H9 (cell line): ENCODE results near the gene SUPT3H. TPM values are rescaled to one million over a fixed set of nuclear protein-coding genes. Genes with fewer than 3 reads are reported as not detected.

ENCODE experiments used
- DNase-seq: peaks from one replicate; pipeline ENCODE4 v3.0.0-alpha.2; 2017
- H2AFZ ChIP-seq: one replicate; pipeline ENCODE4 v1.6.1; 2013; ENCODE audit warnings: mild to moderate bottlenecking, low read length, control low read depth, moderate library complexity
- H2AK5ac ChIP-seq: 2 replicates; pipeline ENCODE4 v1.6.1; 2013; ENCODE audit warnings: low read length, control low read depth, mixed read lengths; ENCODE audit not compliant: insufficient read length
- H2BK120ac ChIP-seq: one replicate; pipeline ENCODE4 v1.6.1; 2013; ENCODE audit warnings: low read depth, mild to moderate bottlenecking, low read length, control low read depth, inconsistent platforms; ENCODE audit not compliant: poor library complexity, severe bottlenecking
- H2BK12ac ChIP-seq: 2 replicates; pipeline ENCODE4 v1.6.1; 2013; ENCODE audit warnings: low read length, control low read depth, mixed read lengths, low read depth; ENCODE audit not compliant: insufficient read length
- H2BK15ac ChIP-seq: 2 replicates; pipeline ENCODE4 v1.6.1; 2013; ENCODE audit warnings: low read depth, low read length, control low read depth
- H2BK20ac ChIP-seq: one replicate; pipeline ENCODE4 v1.6.1; 2013; ENCODE audit warnings: low read depth, mild to moderate bottlenecking, low read length, control low read depth, inconsistent platforms; ENCODE audit not compliant: poor library complexity, severe bottlenecking
- H2BK5ac ChIP-seq: 2 replicates; pipeline ENCODE4 v1.6.1; 2013; ENCODE audit warnings: low read length, control low read depth, mixed read lengths; ENCODE audit not compliant: insufficient read length
- H3K14ac ChIP-seq: 2 replicates; pipeline ENCODE4 v1.6.1; 2013; ENCODE audit warnings: low read length, control low read depth; ENCODE audit not compliant: insufficient read depth
- H3K18ac ChIP-seq: 2 replicates; pipeline ENCODE4 v1.6.1; 2013; ENCODE audit warnings: low read depth, mild to moderate bottlenecking, mixed read lengths, low read length, control low read depth; ENCODE audit not compliant: insufficient read length
- H3K23ac ChIP-seq: 2 replicates; pipeline ENCODE4 v1.6.1; 2013; ENCODE audit warnings: low read length, control low read depth, mixed read lengths, low read depth; ENCODE audit not compliant: insufficient read length
- H3K23me2 ChIP-seq: 2 replicates; pipeline ENCODE4 v1.6.1; 2013; ENCODE audit warnings: low read depth, mild to moderate bottlenecking, mixed read lengths, low read length, control low read depth; ENCODE audit not compliant: insufficient read length, poor library complexity, severe bottlenecking
- H3K27ac ChIP-seq: 2 replicates; pipeline ENCODE4 v1.5.1; 2013; ENCODE audit warnings: low read length, control low read depth, mixed read lengths, low read depth; ENCODE audit not compliant: insufficient read length
- H3K27me3 ChIP-seq: 2 replicates; pipeline ENCODE4 v1.6.1; 2013; ENCODE audit warnings: low read length, control low read depth, inconsistent platforms; ENCODE audit not compliant: insufficient read depth
- H3K4ac ChIP-seq: 2 replicates; pipeline ENCODE4 v1.6.1; 2013; ENCODE audit warnings: low read depth, mild to moderate bottlenecking, control low read depth, inconsistent platforms, low read length, moderate library complexity
- H3K4me1 ChIP-seq: 2 replicates; pipeline ENCODE4 v1.6.1; 2013; ENCODE audit warnings: low read length, control low read depth, inconsistent platforms; ENCODE audit not compliant: insufficient read depth
- H3K4me2 ChIP-seq: 2 replicates; pipeline ENCODE4 v1.6.1; 2013; ENCODE audit warnings: low read length, control low read depth, mixed read lengths; ENCODE audit not compliant: insufficient read length, insufficient read depth
- H3K56ac ChIP-seq: 2 replicates; pipeline ENCODE4 v1.6.1; 2013; ENCODE audit warnings: low read depth, mild to moderate bottlenecking, mixed read lengths, low read length, control low read depth; ENCODE audit not compliant: insufficient read length
- H3K79me1 ChIP-seq: 2 replicates; pipeline ENCODE4 v1.6.1; 2013; ENCODE audit warnings: low read depth, mild to moderate bottlenecking, moderate library complexity, low read length, control low read depth, inconsistent platforms; ENCODE audit not compliant: insufficient read depth, poor library complexity, severe bottlenecking
- H3K79me2 ChIP-seq: 2 replicates; pipeline ENCODE4 v1.6.1; 2013; ENCODE audit warnings: low read length, control low read depth, inconsistent platforms; ENCODE audit not compliant: insufficient read depth
- H3K9ac ChIP-seq: 2 replicates; pipeline ENCODE4 v1.6.1; 2013; ENCODE audit warnings: low read length, control low read depth, mixed read lengths; ENCODE audit not compliant: insufficient read length; ENCODE audit errors: extremely low read depth
- H3K9me3 ChIP-seq: one replicate; pipeline ENCODE4 v1.6.1; 2013; ENCODE audit warnings: low read depth, low read length, inconsistent platforms; ENCODE audit not compliant: control insufficient read depth
- H3T11ph ChIP-seq: one replicate; pipeline ENCODE4 v1.6.1; 2013; ENCODE audit warnings: mild to moderate bottlenecking, low read length, control low read depth, inconsistent platforms
- H4K20me1 ChIP-seq: one replicate; pipeline ENCODE4 v1.6.1; 2013; ENCODE audit not compliant: control insufficient read depth, insufficient read length, insufficient read depth
- H4K5ac ChIP-seq: 2 replicates; pipeline ENCODE4 v1.6.1; 2013; ENCODE audit warnings: low read depth, mild to moderate bottlenecking, mixed read lengths, low read length, control low read depth; ENCODE audit not compliant: insufficient read length
- H4K8ac ChIP-seq: replicated peaks from 2 replicates; pipeline ENCODE4 v1.6.1; 2013; ENCODE audit warnings: low read length, control low read depth, mixed read lengths, low read depth; ENCODE audit not compliant: insufficient read length
- H4K91ac ChIP-seq: 2 replicates; pipeline ENCODE4 v1.6.1; 2013; ENCODE audit warnings: low read depth, mild to moderate bottlenecking, moderate library complexity, mixed read lengths, low read length, control low read depth; ENCODE audit not compliant: insufficient read length
- H3K27ac Mint-ChIP-seq, 3 experiments: 2 replicates in 2 of 3; 3 replicates in 1 of 3; pipeline ENCODE4 v1.8.0; 2020 to 2021; ENCODE audit warnings: mixed read lengths in 3 of 3, mild to moderate bottlenecking in 1 of 3, moderate library complexity in 1 of 3
- H3K27me3 Mint-ChIP-seq: 2 replicates; pipeline ENCODE4 v1.8.0; 2021; ENCODE audit warnings: low read depth, mild to moderate bottlenecking, moderate library complexity, mixed read lengths
- H3K36me3 Mint-ChIP-seq, 3 experiments: 2 replicates in 2 of 3; 3 replicates in 1 of 3; pipeline ENCODE4 v1.8.0; 2020 to 2021; ENCODE audit warnings: low read depth in 3 of 3, mixed read lengths in 3 of 3; ENCODE audit not compliant: insufficient read depth in 1 of 3
- H3K4me1 Mint-ChIP-seq, 2 experiments: 2 replicates each; pipeline ENCODE4 v1.8.0; 2020; ENCODE audit warnings: mixed read lengths in 2 of 2
- H3K4me3 Mint-ChIP-seq, 2 experiments: 2 replicates in 1 of 2; 3 replicates in 1 of 2; pipeline ENCODE4 v1.8.0; 2020 to 2021; ENCODE audit warnings: mild to moderate bottlenecking in 2 of 2, mixed read lengths in 2 of 2, moderate library complexity in 1 of 2
- H3K9me3 Mint-ChIP-seq, 2 experiments: 2 replicates in 1 of 2; 3 replicates in 1 of 2; pipeline ENCODE4 v1.8.0; 2020; ENCODE audit warnings: mild to moderate bottlenecking in 2 of 2, mixed read lengths in 2 of 2, moderate library complexity in 1 of 2
- total RNA-seq: library from RNA; stranded (reverse); gene quantifications from 2 replicates; pipeline ENCODE4 v1.2.1, GENCODE V29; 2021
- TF ChIP-seq, protein P1 (sequence below): fragments of 200-600 bp; sonication (generic); conservative IDR thresholded peaks from 3 replicates; pipeline ENCODE4 v1.8.0; 2021; ENCODE audit warnings: antibody characterized with exemption, mild to moderate bottlenecking

SUPT3H gene
- total RNA-seq, 1 experiment from 2014 or later, result 22.5 TPM

- H4K8ac ChIP-seq, result no peak overlapping the region
- no peak overlapping the region for H3T11ph ChIP-seq
- no peak overlapping the region for H3K4me2 ChIP-seq
- Mint-ChIP-seq H3K36me3 (peaks cover 3 to 13% (median 8%) of the 10 kb centered on the region in 3 experiments; a peak in 6 of 7 replicates), H3K4me3 (no peak overlapping the region), H3K4me1 (peaks cover 11% of the 10 kb centered on the region in 2 experiments), H3K9me3 (peaks cover 12% of the 10 kb centered on the region in 2 experiments), H3K27me3 (no peaks in the 10 kb centered on the region), H3K27ac (no peak overlapping the region; a peak in 1 of 7 replicates)
- no peaks in the 10 kb centered on the region for H3K27me3 ChIP-seq
- no peaks in the 10 kb centered on the region for H4K20me1 ChIP-seq
- H3K9me3 ChIP-seq, result no peaks in the 10 kb centered on the region
- no peak overlapping the region for H4K91ac ChIP-seq
- DNase-seq, result no peak
- H3K4ac ChIP-seq, result no peak overlapping the region
- no peak overlapping the region for H4K5ac ChIP-seq
- H3K9ac ChIP-seq, result no peak overlapping the region
- H2BK12ac ChIP-seq, result no peak overlapping the region
- H3K23ac ChIP-seq, result no peak overlapping the region
- H3K23me2 ChIP-seq, result no peaks in the 10 kb centered on the region
- no peak overlapping the region for H2AK5ac ChIP-seq
- no peak overlapping the region for H2AFZ ChIP-seq
- no peaks in the 10 kb centered on the region for H3K79me2 ChIP-seq
- H2BK120ac ChIP-seq, result no peak overlapping the region
- no peak overlapping the region for H3K14ac ChIP-seq
- no peak overlapping the region for H2BK5ac ChIP-seq
- H3K18ac ChIP-seq, result no peak overlapping the region
- H2BK15ac ChIP-seq, result no peak overlapping the region
- H3K27ac ChIP-seq, result no peak overlapping the region
- H3K4me1 ChIP-seq, result no peaks in the 10 kb centered on the region
- H2BK20ac ChIP-seq, result no peak overlapping the region
- TF ChIP-seq, protein P1, sequence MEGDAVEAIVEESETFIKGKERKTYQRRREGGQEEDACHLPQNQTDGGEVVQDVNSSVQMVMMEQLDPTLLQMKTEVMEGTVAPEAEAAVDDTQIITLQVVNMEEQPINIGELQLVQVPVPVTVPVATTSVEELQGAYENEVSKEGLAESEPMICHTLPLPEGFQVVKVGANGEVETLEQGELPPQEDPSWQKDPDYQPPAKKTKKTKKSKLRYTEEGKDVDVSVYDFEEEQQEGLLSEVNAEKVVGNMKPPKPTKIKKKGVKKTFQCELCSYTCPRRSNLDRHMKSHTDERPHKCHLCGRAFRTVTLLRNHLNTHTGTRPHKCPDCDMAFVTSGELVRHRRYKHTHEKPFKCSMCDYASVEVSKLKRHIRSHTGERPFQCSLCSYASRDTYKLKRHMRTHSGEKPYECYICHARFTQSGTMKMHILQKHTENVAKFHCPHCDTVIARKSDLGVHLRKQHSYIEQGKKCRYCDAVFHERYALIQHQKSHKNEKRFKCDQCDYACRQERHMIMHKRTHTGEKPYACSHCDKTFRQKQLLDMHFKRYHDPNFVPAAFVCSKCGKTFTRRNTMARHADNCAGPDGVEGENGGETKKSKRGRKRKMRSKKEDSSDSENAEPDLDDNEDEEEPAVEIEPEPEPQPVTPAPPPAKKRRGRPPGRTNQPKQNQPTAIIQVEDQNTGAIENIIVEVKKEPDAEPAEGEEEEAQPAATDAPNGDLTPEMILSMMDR, result no peak
- no peaks in the 10 kb centered on the region for H3K79me1 ChIP-seq
- no peak overlapping the region for H3K56ac ChIP-seq
These were observed 304.0 kb downstream of the SUPT3H start for GRCh38 chr6:45073771-45074170.
